Activated CD4-positive, alpha-beta memory T cell treated with anti-CD3 and anti-CD28 coated beads, Interleukin-2, amount 10 ng/mL, durations not matched to agents 7 days and 5 days (primary cell): Measurements from ENCODE around the gene GRIN2A. TPM values are rescaled to one million over a fixed set of nuclear protein-coding genes. Genes with fewer than 3 reads are reported as not detected.

Experiments used
- CTCF ChIA-PET: fragments of 350-600 bp; sonication (Branson Sonifier 250); formaldehyde crosslinking; loops from one replicate; lab custom pipeline; 2021; ENCODE audit warnings: antibody characterized with exemption, inconsistent platforms; lab: Charles Lee
- POLR2A ChIA-PET: fragments of 350-600 bp; sonication (Branson Sonifier 250); formaldehyde crosslinking; loops from one replicate; lab custom pipeline; 2021; ENCODE audit warnings: antibody characterized with exemption; lab: Charles Lee
- DNase-seq: peaks from one replicate; pipeline ENCODE4 v3.0.0-alpha.2; 2020
- H3K27ac Mint-ChIP-seq: one replicate; pipeline ENCODE4 v1.8.0; 2021; ENCODE audit warnings: mild to moderate bottlenecking, mixed read lengths
- H3K27me3 Mint-ChIP-seq: one replicate; pipeline ENCODE4 v1.8.0; 2021; ENCODE audit warnings: mixed read lengths
- H3K36me3 Mint-ChIP-seq: one replicate; pipeline ENCODE4 v1.8.0; 2021; ENCODE audit warnings: low read depth, mixed read lengths
- H3K4me1 Mint-ChIP-seq: one replicate; pipeline ENCODE4 v1.8.0; 2021; ENCODE audit warnings: mixed read lengths
- H3K4me3 Mint-ChIP-seq: one replicate; pipeline ENCODE4 v1.8.0; 2021; ENCODE audit warnings: mild to moderate bottlenecking, mixed read lengths
- H3K9me3 Mint-ChIP-seq: one replicate; pipeline ENCODE4 v1.8.0; 2021; ENCODE audit warnings: mixed read lengths
- total RNA-seq, 2 experiments: library from RNA; stranded (reverse); gene quantifications; one replicate each; pipeline ENCODE4 v1.2.3, GENCODE V29; 2021

The GRIN2A gene
- total RNA-seq, 2 experiments from 2014 or later, result not detected

DNA sequence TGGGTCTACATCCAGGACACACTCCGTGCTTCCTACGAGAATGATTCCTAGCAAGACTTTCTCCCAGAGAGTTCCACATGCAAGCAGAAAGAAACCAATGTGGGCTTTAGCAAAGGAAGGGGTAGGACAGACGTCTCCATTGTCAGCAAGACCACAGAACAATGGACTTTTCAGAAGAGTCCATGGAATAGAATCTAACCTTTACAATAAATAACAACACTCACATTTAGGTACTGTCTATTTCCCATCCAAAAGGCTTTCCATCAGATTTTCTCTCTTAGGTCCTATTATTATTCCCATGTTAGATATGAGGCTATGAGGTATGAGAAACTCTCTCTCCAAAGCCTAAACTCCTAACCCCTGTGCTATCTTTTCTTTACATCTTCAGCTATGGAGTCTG is 360.9 kb downstream of the GRIN2A start:
- Mint-ChIP-seq H3K4me3 (no peak overlapping the region), H3K27ac (no peak overlapping the region), H3K9me3 (no peaks in the 10 kb centered on the region), H3K36me3 (no peaks in the 10 kb centered on the region), H3K4me1 (no peaks in the 10 kb centered on the region), H3K27me3 (no peaks in the 10 kb centered on the region)
- DNase-seq, result no peak
- POLR2A ChIA-PET, result no interaction called here
- CTCF ChIA-PET, result no interaction called here

DNA sequence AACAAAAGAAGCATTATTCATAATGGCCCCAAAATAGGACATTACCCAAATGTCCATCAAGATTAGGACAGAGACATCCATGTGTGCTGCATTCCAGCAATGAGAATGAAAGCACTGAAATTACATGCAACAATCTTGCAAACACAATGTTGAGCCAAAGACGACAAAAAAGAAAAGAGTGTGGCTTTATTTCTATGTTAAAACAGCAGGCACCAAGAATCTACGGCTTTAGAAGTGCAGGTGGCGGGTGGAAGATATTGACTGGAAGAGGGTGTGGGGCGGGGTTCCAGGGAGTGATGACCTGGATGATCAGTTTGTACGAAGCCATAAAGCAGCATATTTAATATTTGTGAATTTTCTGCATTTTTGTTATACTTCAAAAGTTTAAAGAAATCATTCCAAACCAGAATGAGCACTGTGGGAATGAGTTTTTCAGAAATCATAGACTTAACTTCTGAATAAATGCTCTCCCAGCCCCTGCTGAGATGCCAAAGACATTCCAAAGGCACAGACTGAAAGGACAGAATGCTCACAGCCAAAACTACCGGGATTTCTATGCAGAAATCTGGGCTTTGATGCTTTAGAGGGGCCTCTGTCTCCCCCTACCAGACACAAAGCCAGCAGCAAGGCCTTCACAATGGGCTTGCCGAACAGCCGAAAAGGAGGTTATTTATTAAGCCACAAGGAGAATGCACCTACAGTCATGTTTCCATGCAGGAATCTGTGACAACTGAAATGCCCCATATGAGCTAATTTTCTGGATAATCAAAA is 361.6 kb downstream of the GRIN2A start:
- no peak overlapping the region for H3K4me3 Mint-ChIP-seq
- H3K4me1 Mint-ChIP-seq, result no peaks in the 10 kb centered on the region
- no peak for DNase-seq
- no peaks in the 10 kb centered on the region for H3K9me3 Mint-ChIP-seq
- no peak overlapping the region for H3K27ac Mint-ChIP-seq
- ChIA-PET POLR2A (no interaction called here), CTCF (no interaction called here)
- H3K27me3 Mint-ChIP-seq, result no peaks in the 10 kb centered on the region
- no peaks in the 10 kb centered on the region for H3K36me3 Mint-ChIP-seq

DNA sequence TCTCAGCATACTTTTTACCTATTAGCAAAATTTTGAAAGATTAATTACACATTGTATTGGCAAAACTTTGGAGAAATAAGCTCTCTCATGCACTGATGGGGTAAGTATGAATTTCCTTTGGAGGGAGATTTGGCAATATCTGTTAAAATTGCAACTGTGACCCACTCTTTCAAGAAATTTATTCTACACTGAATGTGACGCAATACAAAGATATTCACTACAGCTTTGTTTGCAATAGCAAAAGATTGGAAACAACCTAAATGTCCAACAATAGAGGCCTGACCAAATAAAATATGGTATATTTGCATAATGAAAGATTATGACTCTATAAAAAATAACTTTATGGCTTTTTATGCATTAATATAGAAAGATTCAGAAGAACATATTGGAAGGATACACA is 363.5 kb downstream of the GRIN2A start:
- H3K4me1 Mint-ChIP-seq, result no peaks in the 10 kb centered on the region
- no peak for DNase-seq
- no peaks in the 10 kb centered on the region for H3K27me3 Mint-ChIP-seq
- no peaks in the 10 kb centered on the region for H3K36me3 Mint-ChIP-seq
- peaks cover 3% of the 10 kb centered on the region for H3K9me3 Mint-ChIP-seq
- ChIA-PET CTCF (no interaction called here), POLR2A (no interaction called here)
- H3K27ac Mint-ChIP-seq, result no peak overlapping the region
- H3K4me3 Mint-ChIP-seq, result no peak overlapping the region

DNA sequence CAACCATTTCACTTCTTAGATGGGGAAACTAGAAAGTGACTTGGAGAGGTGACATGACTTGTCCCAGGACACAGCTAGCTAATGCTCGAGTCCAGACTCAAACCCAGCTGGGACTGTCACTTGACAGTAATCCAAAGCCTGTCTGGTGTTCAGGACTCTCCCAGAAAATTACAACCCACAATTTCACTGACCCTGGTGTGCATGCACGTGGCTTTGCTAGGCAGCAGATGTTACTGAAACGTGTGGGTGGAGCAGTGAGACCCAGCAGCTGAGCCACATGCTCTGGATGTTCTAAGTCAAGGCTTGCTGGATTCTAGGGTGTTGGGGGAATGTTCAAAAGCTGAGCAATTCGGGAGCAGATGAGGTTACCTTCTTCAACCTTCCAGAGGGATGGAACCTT is 364.6 kb downstream of the GRIN2A start:
- ChIA-PET CTCF (no interaction called here), POLR2A (no interaction called here)
- H3K27me3 Mint-ChIP-seq, result no peaks in the 10 kb centered on the region
- H3K4me1 Mint-ChIP-seq, result no peaks in the 10 kb centered on the region
- H3K4me3 Mint-ChIP-seq, result no peak overlapping the region
- H3K9me3 Mint-ChIP-seq, result peaks cover 3% of the 10 kb centered on the region
- H3K36me3 Mint-ChIP-seq, result no peaks in the 10 kb centered on the region
- no peak overlapping the region for H3K27ac Mint-ChIP-seq
- no peak for DNase-seq

DNA sequence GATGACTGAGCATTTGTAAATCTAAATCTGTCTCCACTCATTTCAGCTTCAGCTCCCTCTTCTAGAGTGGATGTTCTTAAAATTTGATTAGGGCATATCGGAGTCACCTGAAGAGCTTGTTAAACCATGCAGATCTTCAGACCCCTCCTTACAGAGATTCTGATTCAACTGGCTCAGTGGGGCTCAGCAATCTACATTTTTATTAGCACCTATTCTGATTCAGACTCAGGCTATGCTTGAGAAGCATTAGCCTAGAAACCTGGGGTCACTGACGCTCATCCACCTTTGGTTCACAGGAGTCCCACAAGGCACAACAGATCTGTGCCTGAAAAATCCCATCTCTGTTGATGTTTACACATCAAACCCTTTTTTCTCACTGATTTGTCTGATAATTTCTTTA is 365.6 kb downstream of the GRIN2A start:
- no peak for DNase-seq
- Mint-ChIP-seq H3K36me3 (no peaks in the 10 kb centered on the region), H3K9me3 (peaks cover 3% of the 10 kb centered on the region), H3K4me1 (no peaks in the 10 kb centered on the region), H3K4me3 (no peak overlapping the region), H3K27me3 (no peaks in the 10 kb centered on the region), H3K27ac (no peak overlapping the region)
- ChIA-PET CTCF (no interaction called here), POLR2A (no interaction called here)

DNA sequence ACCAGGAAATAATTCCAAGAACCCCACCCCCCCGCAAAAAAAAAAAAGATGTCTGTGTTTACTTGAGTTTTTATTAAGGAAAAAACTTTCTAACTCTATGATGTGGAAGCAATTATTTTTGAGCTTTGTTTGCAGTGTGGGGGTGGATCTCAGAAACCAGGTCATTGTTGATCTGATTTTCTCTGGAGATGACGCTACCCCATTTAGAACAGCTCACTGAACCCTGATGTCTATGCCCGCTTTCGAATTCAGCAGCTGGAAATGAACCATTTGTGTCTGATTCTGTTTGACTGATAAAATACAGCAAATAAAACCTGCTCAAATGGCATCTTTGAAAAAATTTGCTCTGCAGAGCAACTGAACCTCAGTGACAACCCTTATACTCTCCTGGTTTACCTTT is 368.6 kb downstream of the GRIN2A start:
- ChIA-PET POLR2A (no interaction called here), CTCF (no interaction called here)
- no peak for DNase-seq
- Mint-ChIP-seq H3K27me3 (no peaks in the 10 kb centered on the region), H3K4me3 (no peak overlapping the region), H3K4me1 (no peaks in the 10 kb centered on the region), H3K9me3 (peaks cover 3% of the 10 kb centered on the region), H3K36me3 (no peaks in the 10 kb centered on the region), H3K27ac (no peak overlapping the region)

DNA sequence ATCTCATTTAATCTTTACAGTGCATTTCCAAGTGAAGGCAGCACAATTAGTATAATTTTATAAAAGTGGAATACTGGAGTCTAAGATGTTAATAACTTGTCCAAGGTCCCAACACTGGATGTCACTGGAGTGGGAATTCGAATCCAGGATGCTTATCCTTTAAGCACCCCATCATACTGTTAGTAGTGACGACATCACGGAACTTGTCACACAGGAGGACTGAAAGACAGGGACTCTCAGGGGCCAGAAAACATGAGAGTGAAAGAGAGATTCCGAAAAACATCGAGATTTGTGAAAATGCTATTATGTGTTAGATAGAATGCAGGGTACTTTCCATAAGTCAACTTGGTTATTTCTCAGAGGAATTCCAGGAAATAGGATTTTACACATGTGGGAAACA is 374.0 kb downstream of the GRIN2A start:
- H3K27ac Mint-ChIP-seq, result no peak overlapping the region
- H3K4me3 Mint-ChIP-seq, result no peak overlapping the region
- H3K9me3 Mint-ChIP-seq, result peaks cover 8% of the 10 kb centered on the region
- POLR2A ChIA-PET, result no interaction called here
- DNase-seq, result no peak
- no peaks in the 10 kb centered on the region for H3K36me3 Mint-ChIP-seq
- CTCF ChIA-PET, result no interaction called here
- no peaks in the 10 kb centered on the region for H3K4me1 Mint-ChIP-seq
- no peaks in the 10 kb centered on the region for H3K27me3 Mint-ChIP-seq

DNA sequence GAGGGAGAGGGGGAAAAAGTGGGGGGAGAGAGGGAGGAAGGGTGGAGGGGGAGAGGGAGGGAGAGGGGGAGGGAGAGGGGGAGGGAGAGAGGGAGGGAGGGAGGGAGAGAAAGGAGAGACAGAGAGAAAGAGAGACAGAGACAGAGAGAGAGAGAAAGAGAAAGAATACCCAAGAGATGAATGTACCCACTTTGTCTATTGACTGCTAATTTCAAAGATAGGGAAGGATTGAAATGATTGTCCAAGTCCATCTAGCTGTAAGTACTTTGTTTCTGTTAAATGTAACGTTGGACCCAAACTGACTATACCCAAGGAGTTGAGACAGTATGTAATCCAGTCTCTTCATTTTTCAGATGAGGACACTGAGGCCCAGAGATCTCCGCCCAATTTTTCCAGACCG is 374.9 kb downstream of the GRIN2A start:
- no peak overlapping the region for H3K27ac Mint-ChIP-seq
- no peak for DNase-seq
- H3K36me3 Mint-ChIP-seq, result no peaks in the 10 kb centered on the region
- ChIA-PET POLR2A (no interaction called here), CTCF (no interaction called here)
- peaks cover 8% of the 10 kb centered on the region for H3K9me3 Mint-ChIP-seq
- H3K27me3 Mint-ChIP-seq, result no peaks in the 10 kb centered on the region
- no peaks in the 10 kb centered on the region for H3K4me1 Mint-ChIP-seq
- no peak overlapping the region for H3K4me3 Mint-ChIP-seq

DNA sequence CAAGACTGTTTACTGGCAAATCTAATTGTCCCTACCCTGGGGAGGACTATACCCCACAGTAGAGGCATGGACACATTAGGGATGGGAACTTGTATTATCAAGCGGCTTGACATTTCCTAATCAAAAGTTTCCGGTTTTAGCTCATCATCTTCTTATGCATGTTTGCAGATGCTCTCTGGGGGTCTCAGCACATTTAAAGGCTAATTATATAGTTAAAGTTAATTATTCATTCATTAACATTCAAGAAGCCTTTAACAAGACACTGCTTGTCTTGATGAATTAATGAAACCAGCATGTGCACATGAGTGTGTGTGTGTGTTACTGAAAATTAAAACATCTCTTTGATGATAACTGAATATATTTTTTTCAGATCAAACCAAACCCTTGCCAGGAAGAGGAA is 377.1 kb downstream of the GRIN2A start:
- Mint-ChIP-seq H3K9me3 (peaks cover 20% of the 10 kb centered on the region), H3K4me3 (no peak overlapping the region), H3K36me3 (no peaks in the 10 kb centered on the region), H3K27me3 (no peaks in the 10 kb centered on the region), H3K27ac (no peak overlapping the region), H3K4me1 (no peaks in the 10 kb centered on the region)
- ChIA-PET POLR2A (no interaction called here), CTCF (no interaction called here)
- no peak for DNase-seq

DNA sequence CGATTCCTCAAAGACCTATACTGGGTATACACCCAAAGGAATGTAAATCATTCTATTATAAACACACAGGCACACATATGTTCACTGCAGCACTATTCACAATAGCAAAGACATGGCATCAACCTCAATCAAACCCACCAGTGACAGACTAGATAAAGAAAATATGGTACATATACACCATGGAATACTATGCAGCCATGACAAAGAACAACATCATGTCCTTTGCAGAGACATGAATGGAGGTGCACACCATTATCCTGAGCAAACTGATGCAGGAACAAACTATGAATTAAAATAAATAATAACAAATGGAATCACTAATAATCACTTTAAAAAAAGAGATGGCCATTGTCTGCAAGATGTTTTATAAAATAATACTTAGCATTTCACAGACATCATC is 380.1 kb downstream of the GRIN2A start:
- no peak for DNase-seq
- Mint-ChIP-seq H3K27me3 (no peaks in the 10 kb centered on the region), H3K9me3 (peaks cover 17% of the 10 kb centered on the region), H3K27ac (no peak overlapping the region), H3K4me3 (no peak overlapping the region), H3K4me1 (no peaks in the 10 kb centered on the region), H3K36me3 (no peaks in the 10 kb centered on the region)
- CTCF ChIA-PET, result no interaction called here
- POLR2A ChIA-PET, result no interaction called here

DNA sequence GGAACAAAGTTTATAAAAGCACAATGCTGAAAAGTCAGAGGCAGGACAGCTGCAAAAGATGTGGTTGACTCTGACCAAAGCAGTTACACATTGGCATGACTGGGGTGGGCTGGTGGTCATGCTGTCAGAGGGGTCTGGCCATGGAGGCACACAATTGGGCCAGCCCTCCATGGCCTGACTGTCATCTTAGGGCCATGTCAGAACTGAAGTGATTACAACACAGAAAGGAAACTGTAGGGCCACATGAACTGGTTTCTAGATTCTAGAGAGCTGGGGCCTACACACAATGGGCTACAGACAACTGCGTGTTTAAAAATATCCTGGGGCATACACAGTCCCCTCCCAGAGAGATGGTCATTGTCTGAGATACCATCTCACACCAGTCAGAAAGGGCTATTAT is 380.6 kb downstream of the GRIN2A start:
- H3K36me3 Mint-ChIP-seq, result no peaks in the 10 kb centered on the region
- no peak for DNase-seq
- H3K27ac Mint-ChIP-seq, result no peak overlapping the region
- no peaks in the 10 kb centered on the region for H3K4me1 Mint-ChIP-seq
- ChIA-PET CTCF (no interaction called here), POLR2A (no interaction called here)
- no peaks in the 10 kb centered on the region for H3K27me3 Mint-ChIP-seq
- no peak overlapping the region for H3K4me3 Mint-ChIP-seq
- peaks cover 17% of the 10 kb centered on the region for H3K9me3 Mint-ChIP-seq

DNA sequence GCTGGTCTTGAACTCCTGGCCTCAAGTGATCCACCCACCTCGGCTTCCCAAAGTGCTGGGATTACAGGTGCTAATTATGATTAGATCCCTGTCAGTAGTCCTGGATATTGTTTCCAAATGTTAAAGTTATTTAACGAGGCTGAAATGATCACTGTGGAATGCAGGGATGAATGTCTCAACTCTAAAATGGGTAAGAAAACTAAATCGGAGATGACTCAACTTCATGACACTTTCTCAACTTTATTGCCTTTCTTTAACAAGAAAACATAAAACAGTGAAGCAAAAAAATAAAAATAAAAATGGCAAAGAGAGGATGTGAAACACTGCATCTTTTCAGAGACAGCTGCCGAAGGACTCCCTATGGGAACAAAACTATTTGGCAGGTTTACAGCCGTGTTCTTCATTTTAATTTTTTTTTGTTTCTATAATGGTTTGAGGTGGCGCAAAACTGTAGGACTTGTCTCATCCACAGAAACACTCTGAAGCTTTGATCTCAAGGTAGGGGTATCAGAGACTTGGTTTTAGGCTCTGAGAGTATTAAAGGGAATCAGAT is 382.0 kb downstream of the GRIN2A start:
- Mint-ChIP-seq H3K4me3 (no peak overlapping the region), H3K27me3 (no peaks in the 10 kb centered on the region), H3K27ac (no peak overlapping the region), H3K9me3 (peaks cover 15% of the 10 kb centered on the region), H3K36me3 (no peaks in the 10 kb centered on the region), H3K4me1 (no peaks in the 10 kb centered on the region)
- CTCF ChIA-PET, result no interaction called here
- no peak for DNase-seq
- POLR2A ChIA-PET, result no interaction called here

DNA sequence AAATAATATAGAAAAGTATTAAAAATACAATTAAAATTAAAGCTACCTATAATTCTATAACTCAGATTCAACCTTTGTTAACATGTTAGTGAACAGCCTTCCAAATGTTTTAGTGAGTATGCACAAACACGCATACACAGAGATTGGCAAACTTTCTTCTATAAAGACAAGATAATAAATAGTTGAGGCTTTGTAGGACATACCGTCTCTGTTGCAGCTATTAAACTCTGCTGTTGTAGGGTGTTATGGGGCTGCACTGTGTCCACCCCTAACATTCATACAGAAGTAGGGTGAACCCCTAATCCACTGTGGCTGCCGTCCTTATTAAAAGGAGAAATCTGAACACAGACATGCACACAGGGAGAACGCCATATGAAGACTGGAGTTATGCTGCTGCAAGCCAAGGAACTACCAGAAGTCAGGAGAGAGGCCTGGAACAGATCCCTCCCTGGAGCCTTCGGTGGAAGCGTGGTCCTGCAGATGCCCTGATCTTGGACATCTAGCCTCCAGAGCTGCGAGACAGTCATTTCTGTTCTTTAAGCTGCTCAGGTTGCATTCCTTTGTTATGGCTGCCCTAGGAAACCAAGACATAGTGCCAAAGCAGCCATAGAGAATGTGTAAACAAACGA is 383.2 kb downstream of the GRIN2A start:
- H3K36me3 Mint-ChIP-seq, result no peaks in the 10 kb centered on the region
- H3K4me1 Mint-ChIP-seq, result no peaks in the 10 kb centered on the region
- POLR2A ChIA-PET, result no interaction called here
- H3K9me3 Mint-ChIP-seq, result peaks cover 21% of the 10 kb centered on the region
- no peak overlapping the region for H3K27ac Mint-ChIP-seq
- no peak overlapping the region for H3K4me3 Mint-ChIP-seq
- H3K27me3 Mint-ChIP-seq, result no peaks in the 10 kb centered on the region
- DNase-seq, result no peak
- CTCF ChIA-PET, result no interaction called here

DNA sequence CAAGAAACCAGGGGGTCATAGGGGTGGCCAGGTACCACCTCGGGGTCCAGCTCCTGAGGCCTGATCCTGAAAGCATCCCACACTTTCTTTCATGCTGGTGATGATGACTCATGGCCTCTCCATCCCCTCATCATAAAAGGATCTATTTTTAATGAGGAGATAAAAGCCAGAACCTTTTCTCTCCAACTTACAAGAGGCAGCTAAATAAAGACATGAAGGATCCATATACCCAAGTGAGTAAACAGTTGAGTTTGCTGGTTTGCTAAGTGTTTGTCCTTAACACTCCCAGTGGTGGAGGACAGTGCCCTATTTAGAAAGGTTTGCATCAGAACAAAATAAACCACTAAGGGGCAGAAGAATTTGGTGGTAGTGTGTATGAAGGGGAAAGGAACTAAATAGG is 383.8 kb downstream of the GRIN2A start:
- ChIA-PET POLR2A (no interaction called here), CTCF (no interaction called here)
- Mint-ChIP-seq H3K27me3 (no peaks in the 10 kb centered on the region), H3K9me3 (peaks cover 21% of the 10 kb centered on the region), H3K27ac (no peak overlapping the region), H3K36me3 (no peaks in the 10 kb centered on the region), H3K4me3 (no peak overlapping the region), H3K4me1 (no peaks in the 10 kb centered on the region)
- no peak for DNase-seq
